Gastrocnemius medialis (tissue), 4 donors: ENCODE measurements around the gene SMARCA2.

Experiments used
- CTCF ChIP-seq, 5 experiments: fragments of 450-650 bp in 3 of 5; fragments of 200-600 bp in 2 of 5; sonication (generic) in 2 of 5; IDR thresholded peaks in 4 of 5; conservative IDR thresholded peaks in 1 of 5; 1 replicate in 4 of 5; 2 replicates in 1 of 5; pipeline ENCODE4 v1.5.1; 2016 to 2019; ENCODE audit warnings: antibody characterized with exemption in 5 of 5, mild to moderate bottlenecking in 3 of 5, moderate library complexity in 3 of 5
- POLR2A ChIP-seq, 2 donors: fragments of 450-650 bp; IDR thresholded peaks; one replicate each; pipeline ENCODE4 v1.6.1; 2017; ENCODE audit warnings: antibody characterized with exemption in 2 of 2, mild to moderate bottlenecking in 2 of 2, moderate library complexity in 2 of 2

- TF ChIP-seq POLR2A (IDR thresholded peaks at IDR 0.05) (no peak), CTCF (IDR thresholded peaks at IDR 0.05 in 4 of 5, conservative IDR thresholded peaks at IDR 0.05 in 1 of 5) (no peak)
Observed at GRCh38 chr9:2047916-2048315, 32.8 kb downstream of the SMARCA2 start.
